Tibial nerve (tissue), 4 donors: ENCODE results near the gene OR2AP1. TPM values are rescaled to one million over a fixed set of nuclear protein-coding genes. Genes with fewer than 3 reads are reported as not detected.
"Not testable (repeated sequence)": the region's sequence is repeated elsewhere in the genome, so short reads cannot be mapped to it uniquely, and the experiment has no call there.

Experiments used
- DNase-seq, 2 donors: peaks; one replicate each; pipeline ENCODE4 v3.0.0-alpha.2; 2019; ENCODE audit warnings: low spot score in 2 of 2
- H3K27ac ChIP-seq, 4 donors: fragments of 200-600 bp; sonication (generic) in 3 of 4; one replicate each; pipeline ENCODE4 v1.5.1; 2017 to 2019; ENCODE audit warnings: mild to moderate bottlenecking in 1 of 4
- H3K27me3 ChIP-seq, 2 donors: fragments of 200-600 bp; sonication (generic) in 1 of 2; one replicate each; pipeline versions ENCODE4 v1.5.1 to v1.6.0; 2017 to 2019
- H3K36me3 ChIP-seq, 3 donors: fragments of 200-600 bp; sonication (generic); one replicate each; pipeline ENCODE4 v1.5.1; 2018 to 2019
- H3K4me1 ChIP-seq, 4 donors: fragments of 200-600 bp; sonication (generic) in 3 of 4; one replicate each; pipeline ENCODE4 v1.5.1; 2017 to 2019
- H3K4me3 ChIP-seq, 4 donors: fragments of 200-600 bp; sonication (generic) in 3 of 4; one replicate each; pipeline ENCODE4 v1.5.1; 2017 to 2019; ENCODE audit warnings: mild to moderate bottlenecking in 1 of 4, moderate library complexity in 1 of 4
- H3K9me3 ChIP-seq, 4 donors: fragments of 200-600 bp; sonication (generic) in 3 of 4; one replicate each; pipeline ENCODE4 v1.5.1; 2017 to 2019
- EP300 ChIP-seq, 2 donors: sonication (generic); formaldehyde crosslinking; IDR thresholded peaks; one replicate each; pipeline ENCODE4 v1.6.1; 2017; ENCODE audit warnings: antibody characterized with exemption in 2 of 2, mild to moderate bottlenecking in 1 of 2
- POLR2A ChIP-seq, 2 donors: fragments of 450-650 bp; IDR thresholded peaks; one replicate each; pipeline ENCODE4 v1.6.1; 2017; ENCODE audit warnings: antibody characterized with exemption in 2 of 2, mild to moderate bottlenecking in 2 of 2, moderate library complexity in 2 of 2
- WGBS, 2 donors: methylation state at CpG; one replicate each; pipeline ENCODE4 v1.1.5; 2018; 5-methylcytosine and 5-hydroxymethylcytosine counted together
- total RNA-seq, 4 donors: library from RNA; depleted of rRNA; stranded (reverse); fragments of >200 nt; gene quantifications; one replicate each; pipeline ENCODE4 v1.1.0, GENCODE V29; 2016
- TF ChIP-seq, protein P1 (sequence below), 5 experiments: fragments of 200-600 bp in 3 of 5; fragments of 450-650 bp in 2 of 5; sonication (generic) in 3 of 5; IDR thresholded peaks; one replicate each; pipeline ENCODE4 v1.5.1; 2016 to 2019; ENCODE audit warnings: antibody characterized with exemption in 5 of 5, mild to moderate bottlenecking in 3 of 5, moderate library complexity in 2 of 5

The OR2AP1 gene
- not detected for total RNA-seq

- no peak for DNase-seq
- Histone ChIP-seq H3K9me3 (peaks cover 0 to 47% (median 4%) of the 10 kb centered on the region in 4 donors), H3K27ac (no peak within 1 kb of the TSS), H3K4me1 (no peaks in the 10 kb centered on the region), H3K27me3 (no peaks in the 10 kb centered on the region), H3K4me3 (no peak within 1 kb of the TSS), H3K36me3 (no peaks in the 10 kb centered on the region)
- WGBS, 2 donors = 84 to 91% methylated on average over 1 of the region's 1 CpG
- TF ChIP-seq POLR2A (IDR thresholded peaks at IDR 0.05) (no peak), EP300 (IDR thresholded peaks at IDR 0.05) (no peak)
- TF ChIP-seq, protein P1, sequence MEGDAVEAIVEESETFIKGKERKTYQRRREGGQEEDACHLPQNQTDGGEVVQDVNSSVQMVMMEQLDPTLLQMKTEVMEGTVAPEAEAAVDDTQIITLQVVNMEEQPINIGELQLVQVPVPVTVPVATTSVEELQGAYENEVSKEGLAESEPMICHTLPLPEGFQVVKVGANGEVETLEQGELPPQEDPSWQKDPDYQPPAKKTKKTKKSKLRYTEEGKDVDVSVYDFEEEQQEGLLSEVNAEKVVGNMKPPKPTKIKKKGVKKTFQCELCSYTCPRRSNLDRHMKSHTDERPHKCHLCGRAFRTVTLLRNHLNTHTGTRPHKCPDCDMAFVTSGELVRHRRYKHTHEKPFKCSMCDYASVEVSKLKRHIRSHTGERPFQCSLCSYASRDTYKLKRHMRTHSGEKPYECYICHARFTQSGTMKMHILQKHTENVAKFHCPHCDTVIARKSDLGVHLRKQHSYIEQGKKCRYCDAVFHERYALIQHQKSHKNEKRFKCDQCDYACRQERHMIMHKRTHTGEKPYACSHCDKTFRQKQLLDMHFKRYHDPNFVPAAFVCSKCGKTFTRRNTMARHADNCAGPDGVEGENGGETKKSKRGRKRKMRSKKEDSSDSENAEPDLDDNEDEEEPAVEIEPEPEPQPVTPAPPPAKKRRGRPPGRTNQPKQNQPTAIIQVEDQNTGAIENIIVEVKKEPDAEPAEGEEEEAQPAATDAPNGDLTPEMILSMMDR (IDR thresholded peaks at IDR 0.05) = no peak
Measured at GRCh38 chr12:55572168-55572567, at the start of gene OR2AP1. TSS of gene OR2AP1 (plus strand) at chr12:55572468. CDS start at chr12:55574415, 1,947 bp downstream.

DNA sequence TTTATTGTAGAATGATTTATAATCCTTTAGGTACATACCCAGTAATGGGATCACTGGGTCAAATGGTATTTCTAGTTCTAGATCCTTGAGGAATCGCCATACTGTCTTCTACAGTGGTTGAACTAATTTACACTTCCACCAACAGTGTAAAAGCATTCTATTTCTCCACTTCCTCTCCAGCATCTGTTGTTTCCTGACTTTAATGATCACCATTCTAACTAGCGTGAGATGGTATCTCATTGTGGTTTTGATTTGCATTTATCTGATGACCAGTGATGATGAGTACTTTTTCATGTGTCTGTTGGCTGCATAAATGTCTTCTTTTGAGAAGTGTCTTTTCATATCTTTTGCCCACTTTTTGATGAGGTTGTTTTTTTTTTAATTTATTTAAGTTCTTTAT is 24.0 kb upstream of the OR2AP1 start:
- H3K27me3 ChIP-seq, H3K36me3 ChIP-seq, H3K4me1 ChIP-seq, H3K4me3 ChIP-seq, DNase-seq, H3K27ac ChIP-seq: not testable (repeated sequence)
- H3K9me3 ChIP-seq = peaks cover 0 to 15% (median 0%) of the 10 kb centered on the region in 4 donors
- WGBS, 2 donors = 74 to 78% methylated on average over 2 of the region's 2 CpGs

DNA sequence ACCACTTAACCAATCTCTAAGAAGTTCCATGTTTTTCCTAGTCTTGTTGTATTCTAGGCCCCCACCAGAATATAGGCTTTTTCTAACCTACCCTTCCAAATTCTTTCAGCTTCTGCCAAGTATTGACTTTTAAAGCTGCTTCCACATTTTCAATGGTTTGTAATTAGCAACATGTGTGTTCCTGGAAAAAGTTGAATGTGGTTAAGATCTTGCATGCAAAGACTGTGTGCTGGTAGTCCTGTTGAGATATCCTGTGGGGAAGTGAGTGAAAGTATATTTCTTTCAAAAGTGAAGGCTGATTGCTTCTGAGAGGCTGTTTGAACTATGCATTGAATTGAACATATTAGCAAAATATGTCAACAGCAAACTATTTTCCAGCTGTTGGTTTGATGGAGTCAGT is 23.5 kb upstream of the OR2AP1 start:
- no peak overlapping the region for H3K4me3 ChIP-seq
- H3K27me3 ChIP-seq = no peaks in the 10 kb centered on the region
- peaks cover 0 to 15% (median 0%) of the 10 kb centered on the region in 4 donors for H3K9me3 ChIP-seq
- TF ChIP-seq EP300 (IDR thresholded peaks at IDR 0.05) = no peak
- TF ChIP-seq, protein P1 (IDR thresholded peaks at IDR 0.05) = no peak
- TF ChIP-seq POLR2A (IDR thresholded peaks at IDR 0.05) = no peak
- no peak for DNase-seq
- no peak overlapping the region for H3K27ac ChIP-seq
- H3K4me1 ChIP-seq = no peaks in the 10 kb centered on the region
- H3K36me3 ChIP-seq = no peaks in the 10 kb centered on the region

DNA sequence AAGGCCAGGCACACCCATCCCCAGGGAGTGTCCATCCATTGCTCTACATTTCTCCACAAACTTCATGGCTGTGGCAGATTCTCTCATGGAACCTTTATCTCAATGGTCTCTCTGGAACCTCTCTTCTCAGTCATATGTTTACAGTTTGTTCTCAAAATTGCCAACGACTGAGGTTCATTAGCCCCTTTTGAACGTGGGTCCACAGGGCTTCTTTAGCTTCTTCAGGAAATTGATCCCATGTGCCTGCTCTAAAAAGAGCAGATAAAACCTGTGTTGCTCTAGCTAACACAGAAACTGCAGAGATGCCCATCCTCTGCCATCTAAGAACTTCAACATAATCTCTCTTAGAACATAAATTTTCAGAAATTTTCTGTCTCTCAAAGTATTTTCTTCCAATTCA is 23.0 kb upstream of the OR2AP1 start, which contains the start of gene OR6C4:
Gene OR6C4, plus strand, starts transcription at position 301 of the 400 bp plus-strand sequence. CDS start 1,625 bp downstream, outside the sequence.
- 37 to 39% methylated on average over 2 of the region's 2 CpGs for WGBS, 2 donors
- H3K9me3 ChIP-seq = peaks cover 0 to 15% (median 0%) of the 10 kb centered on the region in 4 donors
- no peaks in the 10 kb centered on the region for H3K4me1 ChIP-seq
- TF ChIP-seq EP300 (IDR thresholded peaks at IDR 0.05) = no peak
- no peak for TF ChIP-seq POLR2A (IDR thresholded peaks at IDR 0.05)
- TF ChIP-seq, protein P1 (IDR thresholded peaks at IDR 0.05) = no peak
- H3K27me3 ChIP-seq = no peaks in the 10 kb centered on the region
- DNase-seq = no peak
- no peaks in the 10 kb centered on the region for H3K36me3 ChIP-seq
- no peak within 1 kb of the TSS for H3K4me3 ChIP-seq
- H3K27ac ChIP-seq = no peak within 1 kb of the TSS

DNA sequence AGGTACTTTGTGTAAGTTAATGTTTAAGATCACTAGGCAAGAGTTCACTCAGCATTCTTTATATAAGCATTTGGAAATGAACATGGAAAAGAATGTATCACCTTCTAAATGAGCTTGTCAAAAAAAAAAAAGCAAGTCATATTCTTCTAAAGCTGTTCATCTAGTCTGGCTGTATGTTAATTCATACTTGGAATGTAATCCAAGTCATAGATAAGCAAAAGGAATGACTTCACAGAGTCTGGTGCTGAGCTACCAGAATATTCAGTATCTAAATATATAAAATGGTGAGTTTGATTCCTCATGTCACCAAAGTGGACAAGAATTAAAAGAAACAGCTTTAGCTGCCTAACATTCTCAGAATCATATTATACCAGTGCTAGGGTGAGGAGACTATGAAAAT is 18.0 kb upstream of the OR2AP1 start:
- Histone ChIP-seq H3K4me1 (no peaks in the 10 kb centered on the region), H3K27me3 (no peaks in the 10 kb centered on the region), H3K4me3 (no peak overlapping the region), H3K9me3 (peaks cover 0 to 26% (median 5%) of the 10 kb centered on the region in 4 donors), H3K36me3 (no peaks in the 10 kb centered on the region), H3K27ac (no peak overlapping the region)
- no peak for DNase-seq
- TF ChIP-seq, protein P1 (IDR thresholded peaks at IDR 0.05) = no peak
- TF ChIP-seq POLR2A (IDR thresholded peaks at IDR 0.05) (no peak), EP300 (IDR thresholded peaks at IDR 0.05) (no peak)

DNA sequence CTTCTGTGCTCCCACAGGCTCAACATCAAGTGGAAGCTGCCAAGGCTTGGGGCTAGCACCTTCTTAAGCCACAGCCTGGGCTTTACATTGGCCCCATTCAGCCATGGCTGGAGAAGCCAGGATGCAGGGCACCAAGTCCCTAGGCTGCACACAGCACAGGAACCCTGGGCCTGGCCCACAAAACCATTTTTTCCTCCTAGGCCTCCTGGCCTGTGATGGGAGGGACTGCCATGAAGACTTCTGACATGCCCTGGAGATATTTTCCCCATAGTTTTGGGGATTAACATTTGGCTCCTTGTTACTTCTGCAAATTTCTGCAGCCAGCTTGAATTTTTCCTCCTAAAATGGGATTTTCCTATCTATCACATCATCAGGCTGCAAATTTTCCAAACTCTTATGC is 2.2 kb upstream of the OR2AP1 start:
- H3K27me3 ChIP-seq, H3K36me3 ChIP-seq, H3K27ac ChIP-seq, DNase-seq, H3K4me3 ChIP-seq, H3K4me1 ChIP-seq: not testable (repeated sequence)
- peaks cover 0 to 54% (median 4%) of the 10 kb centered on the region in 4 donors for H3K9me3 ChIP-seq

- H3K9me3 ChIP-seq = peaks cover 0 to 56% (median 4%) of the 10 kb centered on the region in 4 donors
- WGBS, 2 donors = 93 to 97% methylated on average over 1 of the region's 1 CpG
- H3K36me3 ChIP-seq, H3K4me3 ChIP-seq, DNase-seq, H3K27ac ChIP-seq, H3K27me3 ChIP-seq, H3K4me1 ChIP-seq: not testable (repeated sequence)
Measured at GRCh38 chr12:55570689-55571088, 1.6 kb upstream of the OR2AP1 start.
